Measurements from ENCODE around the gene ITGA11.
"Not testable (repeated sequence)": the region's sequence is repeated elsewhere in the genome, so short reads cannot be mapped to it uniquely, and the experiment has no call there.

Gene ITGA11

DNA sequence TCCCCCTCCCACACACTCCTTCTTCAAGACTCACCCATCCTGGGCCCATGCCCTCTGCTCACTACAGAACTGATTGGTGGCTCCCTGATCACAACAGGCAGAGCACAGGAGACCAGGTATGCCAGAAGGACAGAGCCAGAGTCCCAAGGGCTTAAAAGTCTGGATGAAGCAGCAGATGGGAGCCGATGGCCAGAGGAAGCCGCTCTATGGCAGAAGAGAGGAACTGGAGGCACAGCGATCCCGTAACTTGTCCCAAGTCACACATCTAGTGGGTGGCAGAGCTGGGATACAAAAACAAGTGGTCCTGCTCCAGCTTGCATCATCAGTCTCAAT lies 20.7 kb downstream of the ITGA11 start:
- no peak for DNase-seq (ENCODE audit: low spot score)

DNA sequence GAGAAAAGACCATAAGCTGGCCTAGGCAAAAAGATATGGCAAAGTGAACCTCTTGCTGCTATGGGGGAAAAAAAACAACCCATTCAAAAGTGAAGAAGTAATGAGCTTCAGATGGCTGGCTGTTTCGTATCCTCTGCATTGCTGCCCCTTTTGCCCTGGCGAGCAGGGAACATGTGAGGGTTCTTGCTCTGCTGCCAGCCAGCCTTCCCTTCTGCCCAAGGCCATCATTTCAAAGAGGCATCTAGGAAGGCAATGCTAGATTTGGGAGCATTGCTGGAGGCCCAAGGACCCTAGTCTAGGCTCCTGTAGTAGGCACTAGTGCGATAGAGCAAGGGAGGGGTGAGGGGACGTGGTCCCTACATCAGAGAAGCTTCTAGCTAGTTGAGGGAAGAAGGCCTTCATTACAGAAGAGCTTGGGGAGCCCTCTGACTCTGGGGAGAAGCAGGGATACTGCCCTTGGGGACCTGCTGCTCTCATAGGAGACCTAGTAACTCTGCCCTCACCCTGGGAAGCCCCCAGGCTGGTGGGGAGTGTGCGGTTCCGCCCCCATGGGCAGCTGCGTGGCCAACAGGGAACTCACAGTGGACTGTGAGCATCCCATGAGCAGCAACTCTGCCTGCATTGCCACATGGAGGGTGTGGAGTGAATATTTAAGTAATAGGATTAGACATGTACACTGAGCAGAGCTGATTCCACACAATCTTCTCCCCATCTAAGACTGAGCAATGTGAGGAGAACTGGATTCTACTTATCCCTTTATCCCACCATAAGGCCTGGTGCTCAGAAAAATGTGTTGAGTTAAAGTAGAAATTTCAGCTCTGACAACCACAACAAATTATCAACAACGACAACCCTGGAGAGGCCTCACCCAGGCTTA lies 21.3 kb downstream of the ITGA11 start:
- DNase-seq (ENCODE audit: low spot score) = no peak

DNA sequence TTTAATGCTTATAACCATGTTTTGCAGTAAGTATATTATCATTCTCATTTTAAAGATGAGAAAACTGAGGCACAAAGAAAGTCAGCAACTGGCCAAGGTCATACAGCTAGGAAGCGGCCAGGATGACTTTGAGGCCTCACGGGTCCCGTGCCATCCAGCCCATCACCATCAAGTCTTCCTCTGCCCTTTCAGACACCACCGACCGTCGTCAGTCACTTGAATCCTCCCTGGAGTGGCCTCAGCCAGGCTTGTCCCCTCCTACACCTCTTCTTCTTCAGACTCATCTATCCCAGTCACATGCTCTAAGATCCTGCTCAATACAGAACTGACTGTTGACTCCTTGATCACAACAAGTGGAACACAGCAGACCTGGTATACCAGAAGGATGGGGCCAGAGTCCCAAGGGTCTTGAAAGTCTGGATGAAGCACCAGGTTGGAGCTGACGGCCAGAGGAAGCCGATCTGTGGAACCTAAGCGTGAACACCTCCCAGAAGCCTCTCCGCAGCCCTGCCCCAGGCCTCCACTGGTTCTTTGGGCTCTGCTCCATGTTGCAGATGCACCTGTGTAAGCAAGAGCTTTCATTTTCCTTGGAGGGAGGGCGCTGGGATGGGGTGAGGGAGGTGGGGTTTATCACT lies 22.1 kb downstream of the ITGA11 start:
- no peak for DNase-seq (ENCODE audit: low spot score)

DNA sequence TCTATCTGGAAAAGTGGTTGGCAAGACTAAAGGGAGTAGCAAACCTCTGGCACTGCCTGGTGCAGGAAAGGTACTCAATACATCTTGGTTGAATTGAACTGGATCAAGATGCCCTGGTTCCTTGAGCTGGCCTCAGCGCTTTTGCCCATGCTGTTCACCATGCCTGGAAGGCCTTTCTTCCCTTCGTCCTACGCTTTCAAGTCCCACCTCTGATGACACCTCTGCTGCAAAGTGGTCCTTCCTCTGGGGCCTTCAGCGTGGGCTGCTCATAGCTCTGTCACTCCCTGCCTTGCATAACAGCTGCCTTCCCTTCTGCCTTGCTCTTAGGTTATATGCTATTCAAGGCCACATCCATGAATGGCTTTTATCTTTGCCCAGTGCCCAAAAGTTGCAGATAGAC lies 23.0 kb downstream of the ITGA11 start:
- DNase-seq (ENCODE audit: low spot score) = no peak

DNA sequence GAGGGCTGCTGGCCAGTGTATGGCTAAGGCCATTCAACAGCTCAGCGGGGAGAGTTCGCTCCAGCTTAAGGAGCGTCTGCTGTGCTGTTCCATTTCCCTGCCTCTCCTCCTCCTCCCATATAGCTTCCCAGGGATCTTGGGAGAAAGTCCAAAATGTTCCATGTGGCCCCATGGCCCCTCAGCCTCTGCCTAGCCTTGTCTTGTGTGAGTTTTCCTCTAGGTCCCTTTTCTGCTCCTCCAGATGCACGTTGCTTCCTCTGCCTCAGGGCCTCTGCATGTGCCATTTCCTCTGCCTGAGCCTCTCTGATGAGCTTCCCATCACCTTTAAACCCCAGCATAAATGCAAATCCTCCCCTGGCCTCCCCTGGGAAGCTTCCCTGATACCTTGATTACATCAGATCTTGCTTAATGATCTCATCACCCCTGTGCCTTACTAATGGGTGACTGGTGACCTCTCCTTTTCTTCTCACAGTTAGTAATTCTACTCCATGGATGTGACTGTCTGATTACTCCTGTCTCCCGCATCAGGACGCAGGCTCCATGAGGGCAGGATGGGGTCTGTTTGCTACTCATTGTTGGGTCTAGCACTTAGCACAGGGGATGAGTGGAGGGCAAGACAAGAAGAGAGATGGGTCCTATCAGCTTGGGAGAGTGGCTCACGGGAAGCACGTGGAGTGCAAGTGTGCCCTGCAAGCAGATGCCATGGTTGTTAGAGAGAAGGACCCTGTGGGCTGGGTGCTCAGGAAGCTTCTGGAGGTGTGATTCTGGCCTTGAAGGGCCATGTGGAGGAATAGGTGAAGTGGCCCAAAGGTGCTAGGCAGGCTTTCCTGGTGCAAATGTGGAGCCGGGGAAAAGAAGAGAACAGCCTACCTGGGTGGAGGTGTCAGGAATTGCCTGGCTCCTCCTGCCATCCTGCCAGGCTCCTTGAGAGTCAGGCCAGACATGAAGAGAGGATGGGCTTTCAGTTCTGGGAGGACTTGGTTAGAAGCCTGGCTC lies 23.8 kb downstream of the ITGA11 start:
- no peak for DNase-seq (ENCODE audit: low spot score)

DNA sequence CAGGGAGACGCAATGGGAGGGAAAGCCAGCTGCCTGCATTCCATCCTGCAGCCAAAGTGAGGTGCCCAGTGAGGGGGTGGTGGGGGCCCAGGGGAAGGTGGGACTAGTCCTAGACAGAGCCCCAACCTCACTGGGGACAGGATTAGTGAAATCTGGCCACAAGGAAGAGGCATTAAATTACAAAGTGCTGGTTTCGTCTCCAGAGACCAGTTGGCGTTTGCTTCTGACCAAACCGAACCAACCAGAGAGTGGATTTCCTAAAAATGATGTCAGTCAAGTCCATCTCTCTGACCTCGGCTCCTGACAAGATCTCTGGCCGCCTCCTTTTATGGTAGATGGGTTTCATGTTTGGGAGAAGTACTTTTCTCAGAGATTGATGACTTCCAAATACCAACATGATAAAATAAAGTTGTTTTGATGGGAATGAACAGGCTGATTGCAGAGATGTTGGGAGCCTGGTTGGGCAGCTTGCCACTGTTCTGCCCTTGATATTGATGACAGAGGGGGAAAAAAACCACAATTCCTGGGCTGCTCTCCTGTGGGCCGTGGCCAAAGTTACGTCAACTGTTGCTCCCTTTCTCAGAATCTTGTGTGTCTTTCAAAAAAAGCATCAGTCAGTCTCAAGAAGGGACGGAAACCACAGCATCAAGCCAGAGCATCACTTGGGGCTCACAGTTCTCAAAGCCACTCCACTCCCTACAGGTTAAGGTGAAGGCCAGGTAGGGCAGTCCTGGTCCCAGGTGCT lies 24.6 kb downstream of the ITGA11 start:
- DNase-seq (ENCODE audit: low spot score) = no peak

DNA sequence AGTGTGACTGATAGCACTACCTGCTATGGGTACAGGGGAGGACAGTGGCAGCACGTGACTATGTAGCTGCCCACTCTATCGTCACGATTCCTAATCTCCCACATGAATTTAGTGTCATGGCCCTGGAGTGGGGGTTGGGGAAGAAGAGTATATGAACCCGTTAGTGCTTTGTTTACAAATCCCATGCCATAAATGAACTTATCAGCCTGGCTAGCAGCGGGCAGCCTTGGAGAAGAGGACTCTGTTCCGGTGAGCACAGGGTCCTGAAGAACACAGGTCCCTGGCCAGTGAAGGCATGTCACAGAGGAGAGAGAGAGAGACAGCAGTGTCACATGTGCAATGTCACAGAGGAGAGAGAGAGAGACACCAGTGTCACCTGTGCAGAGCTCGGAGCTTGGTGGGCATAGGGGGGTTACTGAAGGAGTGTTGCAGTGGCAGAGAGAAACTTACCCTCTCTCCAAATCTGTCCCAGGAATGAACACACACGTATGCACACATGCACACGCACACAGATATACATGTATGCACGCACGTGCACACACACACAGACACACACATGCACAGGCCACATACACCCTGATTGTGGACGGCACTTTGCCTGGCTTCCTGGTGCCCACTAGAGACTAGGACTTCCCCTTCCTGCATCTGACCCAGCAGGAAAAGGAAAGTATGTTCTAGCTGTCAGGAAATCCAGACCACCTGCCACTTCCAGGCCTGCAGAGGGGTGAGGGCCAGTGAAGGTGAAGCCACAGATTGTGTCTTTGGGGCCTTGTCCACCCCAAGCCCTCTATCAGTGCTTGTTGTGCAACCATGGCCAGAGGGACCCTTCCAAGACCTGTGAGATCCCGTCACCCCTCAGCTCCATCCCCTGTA lies 26.3 kb downstream of the ITGA11 start:
- DNase-seq (ENCODE audit: low spot score) = no peak

DNA sequence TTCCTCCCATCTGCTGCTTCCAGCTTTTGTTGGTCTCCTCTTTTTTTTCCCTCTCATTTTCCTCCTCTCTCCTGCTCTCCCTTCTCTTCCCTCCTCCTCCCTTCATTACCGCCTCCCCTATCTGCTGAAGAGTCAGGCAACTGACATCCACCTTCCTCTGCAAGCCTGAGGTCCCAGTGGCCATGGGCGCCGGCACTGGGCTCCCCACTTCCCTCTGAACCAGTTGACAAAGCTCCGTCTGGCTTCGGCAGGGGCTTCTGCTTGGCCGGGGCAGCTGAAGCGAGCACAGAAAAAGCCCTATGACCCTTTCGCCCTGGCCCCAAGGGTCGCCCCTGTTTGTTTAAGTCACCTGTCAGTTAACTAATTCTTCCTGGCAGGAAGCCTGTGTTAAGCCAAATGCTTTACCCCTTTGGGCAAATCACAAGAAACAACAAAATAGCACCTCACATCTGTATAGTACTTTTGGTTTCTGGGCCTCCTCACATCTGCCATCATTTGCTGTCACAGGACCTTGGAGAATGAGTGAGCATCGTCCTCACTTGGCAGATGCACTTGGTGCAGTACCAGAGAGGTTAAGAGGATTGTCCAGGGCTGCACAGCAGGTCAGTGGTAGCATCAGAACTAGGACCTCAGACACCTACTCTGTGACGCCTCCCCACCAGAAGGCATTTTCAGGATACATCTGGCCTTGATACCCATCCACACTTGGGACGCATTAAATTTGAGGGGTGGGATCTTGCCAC lies 27.7 kb downstream of the ITGA11 start:
- no peak for DNase-seq (ENCODE audit: low spot score)

DNA sequence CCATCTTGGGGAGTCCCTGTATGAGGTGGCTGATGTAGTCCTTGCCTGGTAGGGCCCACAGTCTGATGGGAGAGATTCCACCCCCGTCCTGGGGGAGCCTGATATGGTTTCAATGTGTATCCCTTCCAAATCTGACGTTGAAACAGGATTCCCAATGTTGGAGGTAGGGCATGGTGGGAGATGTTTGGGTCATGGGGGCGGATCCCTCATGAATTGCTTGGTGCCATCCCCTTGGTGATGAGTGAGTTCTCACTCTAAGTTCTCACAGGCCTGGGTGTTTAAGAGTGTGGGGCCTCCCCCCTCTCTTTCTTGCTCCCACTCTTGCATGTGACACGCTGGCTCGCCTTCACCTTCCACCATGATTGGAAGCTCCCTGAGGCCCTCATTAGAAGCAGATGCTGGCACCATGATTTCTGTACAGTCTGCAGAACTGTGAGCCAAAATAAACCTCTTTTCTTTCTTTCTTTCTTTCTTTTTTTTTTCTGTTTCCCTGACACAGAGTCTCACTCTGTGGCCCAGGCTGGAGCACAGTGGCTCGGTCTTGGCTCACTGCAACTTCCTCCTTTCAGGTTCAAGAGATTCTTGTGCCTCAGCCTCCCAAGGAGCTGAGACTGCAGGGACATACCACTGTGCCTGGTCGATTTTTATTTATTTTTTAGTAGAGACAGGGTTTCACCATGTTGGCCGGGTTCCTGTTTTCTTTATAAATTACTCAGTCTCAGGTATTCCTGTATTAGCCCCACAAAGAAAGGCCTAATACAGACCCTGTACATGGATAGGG lies 28.6 kb downstream of the ITGA11 start:
- DNase-seq (ENCODE audit: low spot score) = no peak

DNA sequence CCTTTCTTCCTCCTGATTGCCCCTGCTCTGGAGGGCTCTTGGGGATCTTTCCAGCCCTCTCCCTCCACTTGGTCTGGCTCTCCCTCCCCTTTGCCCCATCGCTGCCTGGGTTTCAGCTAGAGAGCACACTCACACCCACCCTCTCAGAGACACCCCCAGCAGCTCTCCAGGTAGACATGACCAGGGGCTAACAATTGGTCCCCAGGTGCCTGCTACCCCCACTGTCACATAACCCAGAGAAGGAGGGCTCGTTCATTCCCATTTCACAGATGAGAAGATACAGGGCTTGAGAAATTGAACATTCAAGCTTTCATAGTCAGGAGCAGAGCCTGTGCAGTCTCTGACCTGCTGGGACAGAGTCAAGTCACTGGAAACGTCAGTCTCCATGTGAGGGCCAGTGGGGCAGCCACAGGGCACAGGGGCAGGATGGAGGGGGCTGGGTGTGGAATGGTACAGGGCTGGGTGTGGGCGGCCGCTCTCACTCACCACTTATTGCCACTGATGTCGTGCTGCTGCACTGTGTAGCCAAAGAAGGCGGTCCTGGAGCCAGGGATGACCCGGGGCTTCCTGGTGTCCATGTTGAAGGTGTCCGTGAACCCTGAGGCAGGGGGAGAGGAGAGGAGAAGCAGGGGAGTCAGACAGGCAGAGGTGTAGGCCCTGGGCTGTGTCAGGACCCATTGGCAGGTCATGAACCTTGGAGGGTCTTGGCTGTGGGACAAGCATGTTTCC lies 29.4 kb downstream of the ITGA11 start:
- no peak for DNase-seq (ENCODE audit: low spot score)

DNA sequence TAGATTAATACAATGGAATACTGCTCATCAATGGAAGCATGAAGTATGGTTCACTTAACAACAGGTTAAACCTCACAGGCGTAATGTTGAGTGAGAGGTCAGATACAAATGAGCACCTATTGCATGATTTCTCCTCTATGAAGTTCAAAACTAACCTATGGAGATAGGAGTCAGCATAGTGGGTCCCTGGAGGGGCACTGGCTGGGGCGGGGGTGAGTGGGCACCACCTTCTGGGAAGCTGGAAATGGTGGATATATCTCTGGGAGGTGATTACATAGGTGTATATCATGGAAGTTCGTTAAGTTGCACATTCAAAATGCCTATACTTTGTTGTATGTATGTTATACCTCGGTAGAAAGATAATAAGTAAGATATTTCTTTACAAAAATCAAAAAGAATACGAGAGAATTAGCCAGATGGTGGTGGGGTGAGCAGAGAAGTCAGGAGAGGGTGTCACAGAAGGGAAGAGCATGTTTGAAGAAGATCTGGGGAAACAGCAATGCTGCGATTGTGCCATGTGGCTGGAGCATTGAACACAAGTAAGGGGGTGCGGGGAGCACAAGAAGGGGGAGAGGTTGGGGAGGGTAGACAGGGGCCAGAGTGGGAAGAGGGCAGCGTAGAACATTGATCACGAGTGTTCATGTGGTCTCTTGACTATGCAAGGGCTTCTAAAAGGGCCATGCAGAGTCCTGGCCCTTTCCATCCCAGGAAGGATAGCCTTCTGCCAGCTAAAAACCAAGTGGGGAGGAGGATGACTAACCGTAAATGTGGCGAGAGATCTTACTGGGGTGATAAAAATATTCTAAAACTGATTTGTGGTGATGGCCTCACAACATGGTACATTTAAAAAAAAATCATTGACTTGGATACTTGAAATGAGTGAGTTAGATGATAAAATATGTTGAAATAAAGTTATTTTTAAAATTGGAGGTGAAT lies 30.2 kb downstream of the ITGA11 start:
- DNase-seq (ENCODE audit: low spot score) = no peak

DNA sequence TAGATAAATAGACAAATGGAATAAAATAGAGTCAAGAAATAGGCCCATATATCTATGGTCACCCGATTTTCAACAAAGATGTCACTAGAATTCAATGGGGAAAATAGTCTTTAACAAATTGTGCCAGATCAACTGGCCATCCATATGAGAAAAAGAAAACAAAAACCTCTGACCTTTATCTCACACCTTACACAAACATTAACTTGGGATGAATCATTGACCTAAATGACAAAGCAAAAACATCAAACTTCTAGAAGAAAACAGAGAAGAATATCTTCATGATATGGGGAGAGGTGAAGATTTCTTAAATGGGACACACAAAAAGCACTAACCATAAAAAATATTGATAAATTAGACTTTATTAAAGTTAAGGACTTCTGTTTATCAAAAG lies 31.9 kb downstream of the ITGA11 start:
- DNase-seq (ENCODE audit: low spot score) = no peak

DNA sequence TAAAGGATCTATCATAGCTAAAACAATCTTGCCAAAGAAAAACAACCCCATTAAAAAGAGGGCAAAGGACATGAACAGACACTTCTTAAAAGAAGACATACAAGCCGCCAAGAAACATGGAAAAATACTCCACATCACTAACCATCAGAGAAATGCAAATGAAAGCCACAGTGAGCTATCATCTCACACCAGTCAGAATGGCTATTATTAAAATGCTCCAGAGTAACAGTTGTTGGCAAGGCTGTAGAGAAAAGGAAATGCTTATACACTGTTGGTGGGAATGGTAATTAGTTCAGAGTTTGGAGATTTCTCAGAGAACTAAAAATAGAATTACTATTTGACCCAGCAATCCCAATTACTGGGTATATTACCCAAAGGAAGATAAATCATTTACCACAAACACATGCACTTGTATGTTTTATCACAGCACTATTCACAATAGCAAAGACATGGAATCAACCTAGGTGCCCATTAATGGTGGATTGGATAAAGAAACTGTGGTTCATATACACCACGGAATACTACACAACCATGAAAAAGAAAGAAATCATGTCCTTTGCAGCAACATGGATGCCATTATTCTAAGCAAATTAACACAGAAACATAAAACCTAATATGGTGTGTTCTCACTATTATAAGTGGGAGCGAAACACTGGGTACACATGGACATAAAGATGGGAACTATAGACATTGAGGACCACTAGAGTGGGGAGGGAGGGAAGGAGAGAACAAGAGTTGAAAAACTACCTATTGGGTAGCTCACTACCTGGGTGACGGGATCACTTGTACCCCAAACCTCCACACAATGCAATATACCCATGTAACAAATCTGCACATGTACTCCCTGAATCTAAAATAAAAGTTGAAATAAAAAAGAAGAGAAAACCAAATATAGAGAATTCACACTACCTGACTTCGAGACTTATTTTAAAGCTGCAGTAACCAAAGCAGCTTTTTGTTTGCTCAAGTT lies 32.6 kb downstream of the ITGA11 start:
- no peak for DNase-seq (ENCODE audit: low spot score)

DNA sequence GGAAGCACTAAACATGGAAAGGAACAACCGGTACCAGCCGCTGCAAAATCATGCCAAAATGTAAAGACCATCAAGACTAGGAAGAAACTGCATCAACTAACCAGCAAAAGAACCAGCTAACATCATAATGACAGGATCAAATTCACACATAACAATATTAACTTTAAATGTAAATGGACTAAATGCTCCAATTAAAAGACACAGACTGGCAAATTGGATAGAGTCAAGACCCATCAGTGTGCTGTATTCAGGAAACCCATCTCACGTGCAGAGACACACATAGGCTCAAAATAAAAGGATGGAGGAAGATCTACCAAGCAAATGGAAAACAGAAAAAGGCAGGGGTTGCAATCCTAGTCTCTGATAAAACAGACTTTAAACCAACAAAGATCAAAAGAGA lies 34.0 kb downstream of the ITGA11 start:
- DNase-seq (ENCODE audit: low spot score) = not testable (repeated sequence)

DNA sequence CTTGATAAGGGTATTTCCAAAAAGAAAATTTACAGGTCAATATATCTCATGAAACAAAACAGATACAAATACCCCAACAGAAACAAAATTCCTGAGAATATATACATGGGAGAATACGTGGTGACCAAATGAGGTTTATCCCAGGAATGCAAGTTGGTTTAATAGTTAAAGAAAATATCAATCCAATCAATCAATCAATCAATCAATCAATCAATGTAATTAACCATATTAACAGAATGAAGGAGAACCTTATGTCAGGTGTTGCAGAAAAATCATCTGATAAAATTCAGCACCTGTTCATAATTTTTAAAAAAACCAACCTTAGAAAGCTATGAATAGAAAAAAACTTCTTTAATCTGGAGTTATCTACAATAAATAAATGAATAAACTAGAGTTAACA lies 35.9 kb downstream of the ITGA11 start:
- DNase-seq (ENCODE audit: low spot score) = no peak

DNA sequence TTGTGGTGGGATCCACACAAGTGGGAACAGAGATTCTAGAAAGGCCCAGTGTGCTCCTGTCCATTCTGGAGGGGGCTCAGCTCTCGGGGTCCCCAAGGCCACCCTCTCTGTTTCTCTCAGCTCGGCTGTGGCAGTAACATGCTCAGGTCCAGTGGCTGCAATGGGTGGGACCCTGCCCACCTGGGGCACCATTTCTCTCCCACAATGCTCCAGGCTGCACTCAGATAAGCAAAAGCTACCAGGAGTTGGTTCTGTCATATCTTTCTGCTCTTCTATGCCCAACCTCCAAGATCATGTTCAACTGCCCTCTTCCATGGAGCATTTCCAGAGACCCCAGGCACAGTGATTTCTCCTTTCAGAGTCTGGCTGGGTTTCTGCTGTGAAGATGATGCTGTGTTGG lies 40.8 kb downstream of the ITGA11 start:
- DNase-seq (ENCODE audit: low spot score) = no peak

Measured in kidney capillary endothelial cell (primary cell).